HG03575 (cell line): Measurements from ENCODE around the gene FCGR3B.
"Not testable (repeated sequence)": the region's sequence is repeated elsewhere in the genome, so short reads cannot be mapped to it uniquely, and the experiment has no call there.

Experiments
- ATAC-seq: cut with Tn5 transposase; IDR thresholded peaks from one replicate; pipeline ENCODE4 v1.9.1; 2021; ENCODE audit not compliant: unreplicated experiment, insufficient number of reproducible peaks, low FRiP score; ENCODE audit errors: extremely low read depth

FCGR3B gene

GRCh38 chr1:161579856-161580507 is 51.0 kb downstream of the FCGR3B start:
- ATAC-seq, result not testable (repeated sequence)

- not testable (repeated sequence) for ATAC-seq
These were observed 54.3 kb downstream of the FCGR3B start for GRCh38 chr1:161576676-161577075.
